ENCODE data around the gene SPAAR.
A peak's percentile ranks its signal among the peaks of the same experiment; 100 is the strongest.
"Not testable (repeated sequence)": the region's sequence is repeated elsewhere in the genome, so short reads cannot be mapped to it uniquely, and the experiment has no call there.

Gene SPAAR

GRCh38 chr9:35909274-35909673 is at the start of gene SPAAR:
Gene SPAAR (plus strand): TSS chr9:35909490. CDS start chr9:35910464, 974 bp downstream.
- no peak for DNase-seq

GRCh38 chr9:35859990-35860339 is 49.3 kb upstream of the SPAAR start:
- DNase-seq = no peak

GRCh38 chr9:35861161-35861897 is 48.0 kb upstream of the SPAAR start:
- DNase-seq = no peak

- DNase-seq = no peak
Measured at GRCh38 chr9:35862328-35862727, 47.0 kb upstream of the SPAAR start.

GRCh38 chr9:35863583-35863982 is 45.7 kb upstream of the SPAAR start:
- no peak for DNase-seq

- DNase-seq = no peak
Measured at GRCh38 chr9:35864695-35865255, 44.5 kb upstream of the SPAAR start.

GRCh38 chr9:35867538-35867937 is 41.8 kb upstream of the SPAAR start:
- no peak for DNase-seq

- DNase-seq = no peak
Measured at GRCh38 chr9:35868933-35869332, 40.4 kb upstream of the SPAAR start.

- DNase-seq = no peak
Measured at GRCh38 chr9:35869621-35870216, 39.6 kb upstream of the SPAAR start.

- no peak for DNase-seq
Measured at GRCh38 chr9:35870351-35870923, 38.9 kb upstream of the SPAAR start, which contains the start of gene OR13J1. Gene OR13J1 (minus strand): TSS chr9:35870401. CDS start chr9:35870401, 0 bp downstream.

GRCh38 chr9:35871545-35871944 is 37.7 kb upstream of the SPAAR start:
- DNase-seq = no peak

GRCh38 chr9:35872505-35872904 is 36.8 kb upstream of the SPAAR start:
- DNase-seq = no peak

- DNase-seq = peak in 55 of 58 donors; percentile 10 to 87 (median 53)
Measured at GRCh38 chr9:35882263-35882848, 26.9 kb upstream of the SPAAR start.

- DNase-seq = no peak
Measured at GRCh38 chr9:35882996-35883395, 26.3 kb upstream of the SPAAR start.

- not testable (repeated sequence) for DNase-seq
Measured at GRCh38 chr9:35884908-35885307, 24.4 kb upstream of the SPAAR start.

- DNase-seq = peak in 1 of 58 donors; percentile 33
Measured at GRCh38 chr9:35891646-35892045, 17.6 kb upstream of the SPAAR start.

- DNase-seq = no peak
Measured at GRCh38 chr9:35892051-35892450, 17.2 kb upstream of the SPAAR start.

GRCh38 chr9:35896570-35896969 is 12.7 kb upstream of the SPAAR start:
- no peak for DNase-seq

GRCh38 chr9:35897376-35898099 is 11.8 kb upstream of the SPAAR start:
- DNase-seq = not testable (repeated sequence)

- no peak for DNase-seq
Measured at GRCh38 chr9:35898337-35898736, 11.0 kb upstream of the SPAAR start.

- DNase-seq = no peak
Measured at GRCh38 chr9:35899021-35899420, 10.3 kb upstream of the SPAAR start.
